Uterus (tissue), 2 donors: Measurements from ENCODE around the gene IRF2.

ENCODE experiments used
- POLR2A ChIP-seq, 2 donors: fragments of 450-650 bp; IDR thresholded peaks; one replicate each; pipeline ENCODE4 v1.6.1; 2016; ENCODE audit warnings: antibody characterized with exemption in 2 of 2, mild to moderate bottlenecking in 1 of 2, moderate library complexity in 1 of 2
- TF ChIP-seq, protein P1 (sequence below), 4 experiments: fragments of 200-600 bp in 2 of 4; fragments of 450-650 bp in 2 of 4; sonication (generic) in 2 of 4; IDR thresholded peaks; one replicate each; pipeline ENCODE4 v1.5.1; 2016 to 2019; ENCODE audit warnings: antibody characterized with exemption in 4 of 4, mild to moderate bottlenecking in 2 of 4, moderate library complexity in 1 of 4

DNA sequence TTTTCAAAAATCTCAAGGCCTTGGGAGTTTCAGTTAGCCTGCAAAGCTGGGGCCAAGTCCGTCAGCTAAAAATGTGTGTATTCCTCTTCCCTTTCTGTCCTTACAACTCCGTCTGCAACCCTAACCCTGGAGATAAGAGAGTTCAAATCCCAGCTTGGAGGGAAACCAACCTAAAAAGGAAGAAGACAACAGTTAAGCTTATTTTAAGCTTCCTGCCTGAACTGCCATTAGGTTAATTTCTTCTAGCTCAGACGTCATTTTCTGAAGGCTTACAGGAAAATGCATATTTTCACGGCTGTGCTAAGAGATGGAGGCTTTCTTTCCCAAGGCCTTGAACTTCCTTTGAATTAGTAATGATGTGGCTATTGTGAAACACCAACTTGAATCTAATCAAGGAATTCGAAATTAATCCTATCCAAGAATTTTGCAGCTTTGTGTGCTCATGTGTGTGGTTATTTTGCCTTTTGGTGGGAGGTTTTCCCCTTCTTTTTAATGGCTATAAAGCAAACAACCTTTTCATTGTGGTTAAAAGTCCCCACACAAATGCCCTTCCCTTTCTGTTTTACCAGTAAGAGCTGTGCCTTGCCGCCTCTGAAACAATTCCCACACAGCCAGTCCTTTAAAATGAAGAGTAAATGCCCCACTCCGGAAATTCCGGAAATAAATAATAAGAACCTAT is 103.5 kb downstream of the IRF2 start:
- TF ChIP-seq, protein P1, sequence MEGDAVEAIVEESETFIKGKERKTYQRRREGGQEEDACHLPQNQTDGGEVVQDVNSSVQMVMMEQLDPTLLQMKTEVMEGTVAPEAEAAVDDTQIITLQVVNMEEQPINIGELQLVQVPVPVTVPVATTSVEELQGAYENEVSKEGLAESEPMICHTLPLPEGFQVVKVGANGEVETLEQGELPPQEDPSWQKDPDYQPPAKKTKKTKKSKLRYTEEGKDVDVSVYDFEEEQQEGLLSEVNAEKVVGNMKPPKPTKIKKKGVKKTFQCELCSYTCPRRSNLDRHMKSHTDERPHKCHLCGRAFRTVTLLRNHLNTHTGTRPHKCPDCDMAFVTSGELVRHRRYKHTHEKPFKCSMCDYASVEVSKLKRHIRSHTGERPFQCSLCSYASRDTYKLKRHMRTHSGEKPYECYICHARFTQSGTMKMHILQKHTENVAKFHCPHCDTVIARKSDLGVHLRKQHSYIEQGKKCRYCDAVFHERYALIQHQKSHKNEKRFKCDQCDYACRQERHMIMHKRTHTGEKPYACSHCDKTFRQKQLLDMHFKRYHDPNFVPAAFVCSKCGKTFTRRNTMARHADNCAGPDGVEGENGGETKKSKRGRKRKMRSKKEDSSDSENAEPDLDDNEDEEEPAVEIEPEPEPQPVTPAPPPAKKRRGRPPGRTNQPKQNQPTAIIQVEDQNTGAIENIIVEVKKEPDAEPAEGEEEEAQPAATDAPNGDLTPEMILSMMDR (IDR thresholded peaks at IDR 0.05): no peak
- TF ChIP-seq POLR2A (IDR thresholded peaks at IDR 0.05): no peak
